PC-9 (cell line): ENCODE data around the gene PPP1CA.

ENCODE experiments used
- EZH2 ChIP-seq: fragments of 200-600 bp; sonication (generic); IDR thresholded peaks from 2 replicates; pipeline ENCODE4 v1.8.0; 2017; ENCODE audit warnings: antibody characterized with exemption, low read depth
- TF ChIP-seq, protein P1 (sequence below): fragments of 200-600 bp; sonication (generic); conservative IDR thresholded peaks from 2 replicates; pipeline ENCODE4 v1.6.1; 2017; ENCODE audit warnings: mixed run types, antibody characterized with exemption, mild to moderate bottlenecking, moderate library complexity

DNA sequence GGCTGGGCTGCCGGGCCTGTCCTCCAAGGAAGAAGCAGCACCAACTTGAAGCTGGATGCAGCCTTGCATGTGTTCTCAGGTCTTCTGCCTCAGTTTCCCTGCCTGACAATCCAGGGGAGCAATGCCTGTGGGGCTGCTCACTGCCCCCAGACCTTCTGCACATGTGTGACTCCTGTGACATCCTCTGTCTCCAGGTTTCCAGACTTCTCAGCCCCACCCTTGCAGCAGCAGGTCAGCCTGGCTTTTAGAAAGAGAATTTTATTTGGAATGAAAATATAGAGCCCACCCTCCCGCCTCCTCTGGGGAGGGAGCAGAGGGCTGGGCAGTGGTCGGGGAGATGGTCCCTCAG, 36.1 kb upstream of the PPP1CA start:
- TF ChIP-seq, protein P1, sequence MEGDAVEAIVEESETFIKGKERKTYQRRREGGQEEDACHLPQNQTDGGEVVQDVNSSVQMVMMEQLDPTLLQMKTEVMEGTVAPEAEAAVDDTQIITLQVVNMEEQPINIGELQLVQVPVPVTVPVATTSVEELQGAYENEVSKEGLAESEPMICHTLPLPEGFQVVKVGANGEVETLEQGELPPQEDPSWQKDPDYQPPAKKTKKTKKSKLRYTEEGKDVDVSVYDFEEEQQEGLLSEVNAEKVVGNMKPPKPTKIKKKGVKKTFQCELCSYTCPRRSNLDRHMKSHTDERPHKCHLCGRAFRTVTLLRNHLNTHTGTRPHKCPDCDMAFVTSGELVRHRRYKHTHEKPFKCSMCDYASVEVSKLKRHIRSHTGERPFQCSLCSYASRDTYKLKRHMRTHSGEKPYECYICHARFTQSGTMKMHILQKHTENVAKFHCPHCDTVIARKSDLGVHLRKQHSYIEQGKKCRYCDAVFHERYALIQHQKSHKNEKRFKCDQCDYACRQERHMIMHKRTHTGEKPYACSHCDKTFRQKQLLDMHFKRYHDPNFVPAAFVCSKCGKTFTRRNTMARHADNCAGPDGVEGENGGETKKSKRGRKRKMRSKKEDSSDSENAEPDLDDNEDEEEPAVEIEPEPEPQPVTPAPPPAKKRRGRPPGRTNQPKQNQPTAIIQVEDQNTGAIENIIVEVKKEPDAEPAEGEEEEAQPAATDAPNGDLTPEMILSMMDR = no peak
- no peak for TF ChIP-seq EZH2
